ENCODE results near the gene EME2.

EME2 gene

DNA sequence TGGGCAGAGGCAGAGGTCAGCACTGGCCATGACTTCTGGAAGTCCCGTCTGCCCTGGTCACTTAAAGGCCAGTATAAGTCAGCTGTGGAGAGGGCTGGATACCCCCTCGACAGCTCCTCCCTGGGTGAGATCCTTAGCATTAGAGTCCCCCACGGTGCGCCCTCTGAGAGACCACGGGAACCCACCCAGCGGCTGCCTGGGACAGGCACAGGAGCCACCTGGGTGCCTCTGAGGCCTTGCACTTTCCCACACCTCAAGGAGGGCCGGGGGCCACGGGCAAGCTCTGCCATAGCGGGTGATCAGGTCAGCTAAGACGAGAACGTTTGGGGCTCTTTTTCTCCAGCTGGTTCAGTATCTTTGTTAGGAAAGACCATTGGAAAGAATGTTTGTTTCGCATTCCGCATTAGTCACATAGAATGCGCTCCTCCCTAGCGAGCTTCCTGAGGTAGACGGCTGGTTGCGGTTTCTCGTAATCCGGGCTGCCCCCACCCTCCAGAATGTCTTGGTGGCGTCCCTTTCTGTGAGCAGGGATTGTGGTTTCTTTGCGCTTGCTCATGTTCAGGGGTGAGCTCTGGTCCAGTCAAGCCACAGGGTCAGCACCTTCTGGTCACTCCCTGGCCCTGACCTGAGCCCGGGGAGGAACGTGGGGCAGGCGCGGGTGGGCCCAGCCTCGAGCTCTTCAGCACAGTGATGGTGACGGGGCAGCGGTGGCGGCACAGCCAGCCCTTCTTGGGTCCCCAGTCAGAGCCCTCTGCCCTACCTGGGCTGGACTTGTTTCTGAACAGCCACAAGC is 26.5 kb upstream of the EME2 start:
- DNase-seq (ENCODE audit: low spot score), result no peak

DNA sequence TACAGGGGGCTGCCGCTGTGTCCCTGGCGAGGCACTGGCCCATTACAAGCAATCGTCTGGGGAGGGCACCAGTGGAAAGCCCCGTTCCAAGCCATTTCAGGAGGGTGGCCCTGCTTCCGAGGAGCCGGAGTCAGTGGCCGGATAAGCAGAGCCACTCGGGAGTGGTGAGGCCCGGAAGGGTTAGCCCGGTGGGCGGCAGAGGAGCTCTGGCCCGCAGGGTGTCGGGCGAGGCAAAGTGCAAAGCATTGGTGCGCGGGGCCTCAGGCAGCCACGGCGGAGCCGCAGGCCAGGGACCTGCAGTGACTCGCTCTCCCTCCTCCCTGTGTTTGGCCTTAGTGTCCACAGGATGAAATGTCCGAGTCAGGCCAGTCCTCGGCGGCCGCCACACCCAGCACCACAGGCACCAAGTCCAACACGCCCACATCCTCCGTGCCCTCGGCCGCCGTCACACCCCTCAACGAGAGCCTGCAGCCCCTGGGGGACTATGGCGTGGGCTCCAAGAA is 25.9 kb upstream of the EME2 start:
- DNase-seq (ENCODE audit: low spot score), result no peak

DNA sequence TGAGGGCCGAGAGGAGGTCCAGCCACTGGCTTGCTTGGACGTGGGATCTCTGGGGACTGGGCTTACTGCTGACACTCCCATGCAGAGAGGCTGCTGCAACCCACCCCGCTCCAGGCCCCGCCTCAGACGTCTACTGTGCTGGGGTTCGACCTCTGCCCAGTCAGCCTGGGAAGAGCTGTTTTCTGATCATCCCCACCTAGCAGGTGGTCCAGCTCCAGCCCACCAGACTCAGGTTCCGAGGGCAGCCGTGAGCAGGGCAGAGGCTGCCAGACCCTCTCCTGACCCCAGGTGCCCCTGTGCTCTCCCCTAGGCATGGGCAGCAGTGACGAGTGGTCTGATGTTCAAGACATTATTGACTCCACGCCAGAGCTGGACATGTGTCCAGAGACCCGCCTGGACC is 24.7 kb upstream of the EME2 start:
- no peak for DNase-seq (ENCODE audit: low spot score)

DNA sequence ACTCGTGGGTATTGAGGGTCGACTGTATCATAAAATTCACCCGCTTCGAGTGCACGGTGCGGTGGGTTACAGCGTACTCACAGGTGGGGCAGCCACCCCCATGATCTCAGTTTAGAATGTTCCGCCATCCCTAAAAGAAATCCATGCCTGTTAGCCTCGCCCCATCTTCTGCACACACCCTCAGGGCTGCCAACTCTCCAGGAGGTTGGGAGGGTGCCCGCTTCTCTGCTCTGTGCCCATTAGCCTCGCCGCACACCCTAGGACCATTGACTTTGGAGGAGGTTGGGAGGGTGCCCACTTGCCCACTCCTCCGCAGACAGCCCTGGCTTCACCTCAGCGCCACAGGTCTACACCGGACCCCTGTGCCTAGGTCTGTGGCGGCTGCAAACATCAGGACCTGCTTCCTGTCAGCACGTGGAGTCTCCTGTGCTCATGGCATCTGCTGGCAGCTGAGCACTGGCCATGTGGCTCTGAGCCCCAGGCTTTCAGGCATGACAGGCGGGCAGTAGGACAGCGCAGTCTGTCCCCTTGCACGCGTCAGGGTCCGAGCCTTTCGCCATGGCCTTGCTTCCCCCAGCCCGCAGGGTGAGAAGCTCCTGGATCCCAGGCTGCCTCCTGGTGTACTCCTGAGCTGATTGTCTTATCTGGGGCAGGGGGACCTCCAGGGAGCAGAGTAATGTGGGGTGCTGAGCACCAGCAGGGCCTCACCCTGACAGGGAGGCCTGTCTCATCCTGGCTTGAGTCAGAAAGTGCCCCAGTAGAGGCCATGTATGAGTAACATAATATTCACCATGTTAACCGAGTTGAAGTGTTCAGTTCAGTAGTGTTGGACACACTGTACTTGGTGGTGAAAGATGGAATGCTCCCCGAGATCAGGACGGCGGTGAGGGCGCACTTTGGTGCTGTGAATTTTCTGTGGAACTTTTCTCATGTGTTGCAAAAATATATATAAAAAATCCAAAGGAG is 23.2 kb upstream of the EME2 start:
- no peak for DNase-seq (ENCODE audit: low spot score)

DNA sequence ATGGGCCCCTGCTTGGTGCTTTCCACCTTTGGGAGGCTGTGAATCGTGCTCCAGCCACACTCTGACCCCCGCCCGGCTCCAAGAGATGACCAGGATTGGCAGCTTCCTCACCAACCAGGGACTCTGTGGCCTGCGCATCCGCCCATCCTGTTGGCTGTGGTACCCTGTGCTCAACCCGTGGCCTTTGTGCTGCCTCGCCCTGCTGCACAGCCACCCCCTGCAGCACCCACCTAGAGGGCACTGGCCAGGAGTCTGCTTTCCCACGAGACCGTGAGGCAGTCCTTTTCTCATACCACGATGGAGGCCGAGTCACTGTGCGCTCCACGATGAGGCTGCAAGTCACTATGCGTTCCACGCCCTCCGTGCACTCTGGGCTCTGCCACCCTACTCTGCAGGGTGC is 20.7 kb upstream of the EME2 start:
- no peak for DNase-seq (ENCODE audit: low spot score)

DNA sequence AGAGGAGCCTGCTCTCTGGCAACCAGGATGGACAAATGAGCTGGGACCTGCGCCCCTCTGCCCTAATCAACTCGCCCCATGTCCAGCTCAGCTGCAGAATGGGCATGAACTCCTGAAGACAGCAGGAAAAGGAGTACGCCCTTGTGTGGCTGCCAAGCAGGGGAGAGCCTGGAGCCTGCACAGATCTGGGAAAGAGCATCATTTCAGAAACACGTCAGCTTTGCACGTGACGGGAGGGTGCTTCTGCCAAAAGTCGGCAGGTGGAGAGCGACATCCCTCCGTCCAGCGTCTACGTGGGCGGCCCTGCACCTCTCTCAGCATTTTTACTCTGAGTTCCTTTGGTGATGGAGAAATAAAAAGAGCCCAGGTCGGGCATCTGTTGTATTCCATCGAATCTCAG is 19.8 kb upstream of the EME2 start:
- DNase-seq (ENCODE audit: low spot score), result no peak

DNA sequence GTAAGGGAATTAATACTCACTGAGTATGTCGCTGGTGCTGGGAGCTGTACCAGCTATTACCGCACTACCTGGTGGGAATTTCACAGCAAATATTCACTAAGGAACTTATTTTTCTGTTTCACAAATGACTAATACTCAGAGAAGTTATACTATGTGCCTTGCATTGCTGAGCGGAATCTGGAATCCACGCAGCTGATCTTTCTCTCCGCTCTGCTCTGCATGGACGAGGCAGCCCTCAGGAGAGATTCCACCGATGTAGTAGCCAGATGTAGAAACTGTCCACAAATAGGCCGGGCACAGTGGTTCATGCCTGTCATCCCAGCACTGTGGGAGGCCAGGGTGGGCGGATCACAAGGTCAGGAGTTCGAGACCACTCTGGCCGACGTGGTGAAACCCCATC is 18.4 kb upstream of the EME2 start:
- DNase-seq (ENCODE audit: low spot score), result no peak

DNA sequence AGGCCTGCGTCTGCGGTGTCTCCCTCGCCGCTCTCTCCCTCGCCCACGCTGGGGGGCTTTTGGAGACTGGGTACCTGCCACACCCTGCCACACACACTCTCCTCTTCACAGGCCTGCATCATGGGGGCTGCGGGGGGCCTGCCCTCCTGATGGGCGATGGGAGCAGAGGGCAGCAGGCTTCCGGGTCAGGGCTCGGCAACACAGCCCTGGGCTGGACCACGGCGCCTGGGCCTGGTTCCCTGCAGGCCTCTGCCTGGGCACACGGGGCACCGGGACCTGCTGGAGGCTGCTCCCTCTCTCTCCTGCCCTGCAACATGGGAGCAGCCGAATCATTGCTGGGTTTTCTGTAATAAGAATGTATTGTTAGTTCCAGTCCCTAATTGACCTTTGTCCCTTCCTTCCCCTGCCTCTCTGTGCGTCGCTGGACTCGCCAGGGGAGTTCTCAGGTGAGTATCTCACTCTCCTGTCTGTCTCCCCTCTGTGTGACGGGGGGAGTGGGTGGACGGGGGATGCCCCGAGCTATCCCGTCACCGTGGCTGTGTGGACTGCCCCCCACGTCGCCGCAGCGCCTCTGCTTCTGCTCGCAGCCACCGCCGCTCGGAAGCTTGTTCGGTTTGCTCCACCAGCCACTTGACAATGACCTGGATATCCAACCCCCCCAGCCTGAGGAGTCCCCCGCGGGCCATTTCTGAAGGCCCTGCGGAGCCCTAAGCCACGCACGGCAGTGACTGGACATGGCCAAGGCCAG is 14.7 kb upstream of the EME2 start:
- DNase-seq (ENCODE audit: low spot score), result no peak

DNA sequence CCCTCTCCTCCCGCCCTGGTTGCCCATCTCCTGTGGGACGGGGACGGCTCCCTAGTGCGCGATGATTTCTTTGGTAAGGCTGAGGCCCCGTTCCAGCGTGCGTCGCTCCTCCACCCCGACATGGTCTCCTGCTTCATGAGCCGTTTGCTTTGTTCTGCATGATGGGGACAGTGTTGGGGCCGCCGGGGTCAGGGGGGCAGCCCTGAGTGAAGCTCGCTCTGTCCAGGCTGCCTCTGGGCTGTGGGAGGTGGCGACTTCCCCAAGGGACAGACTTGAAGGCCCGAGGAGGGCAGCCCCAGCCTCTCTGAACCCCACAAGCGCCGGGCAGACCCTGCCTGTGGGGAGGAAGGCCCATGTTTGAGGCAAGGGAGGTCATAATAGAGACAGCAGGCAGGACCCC is 13.7 kb upstream of the EME2 start:
- no peak for DNase-seq (ENCODE audit: low spot score)

DNA sequence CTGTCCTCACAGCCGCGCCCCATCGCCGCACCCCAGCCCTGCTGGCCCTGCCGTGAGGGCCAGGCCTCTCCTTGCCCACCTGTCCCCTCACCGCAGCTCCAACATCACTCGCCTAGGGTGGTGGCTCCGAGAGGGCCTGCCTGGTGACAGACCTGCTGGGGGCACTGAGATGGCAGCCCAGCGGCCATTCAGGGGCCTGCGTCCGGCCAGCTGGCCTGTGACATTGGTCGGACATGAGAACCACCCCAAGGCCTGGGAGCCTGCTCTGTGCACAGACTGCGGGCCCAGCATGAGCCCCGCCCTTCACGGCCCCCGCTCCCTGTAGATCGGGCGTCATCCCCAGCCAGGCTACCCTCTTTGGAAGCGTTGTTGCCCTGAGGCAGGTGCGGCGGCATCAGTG is 13.1 kb upstream of the EME2 start:
- DNase-seq (ENCODE audit: low spot score), result no peak

DNA sequence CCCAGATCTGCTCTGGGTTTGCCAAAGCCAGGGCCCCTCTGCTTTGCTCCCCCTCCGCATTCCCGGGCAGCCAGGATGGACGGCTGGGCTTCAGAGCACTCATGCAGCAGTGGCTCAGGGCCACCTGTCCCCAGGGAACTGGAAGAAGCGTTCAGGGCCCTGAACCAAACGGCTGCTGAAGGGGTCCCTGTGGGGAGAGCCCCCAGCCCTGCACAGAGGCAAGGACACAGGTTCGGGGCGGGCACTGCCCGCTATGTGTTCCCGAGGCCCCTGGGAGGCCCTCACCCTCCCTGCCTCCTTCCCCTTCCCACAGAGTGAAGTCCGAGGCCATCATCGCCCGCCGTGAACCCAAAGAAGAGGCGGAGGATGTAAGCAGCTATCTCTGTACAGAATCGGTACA is 11.7 kb upstream of the EME2 start:
- no peak for DNase-seq (ENCODE audit: low spot score)

DNA sequence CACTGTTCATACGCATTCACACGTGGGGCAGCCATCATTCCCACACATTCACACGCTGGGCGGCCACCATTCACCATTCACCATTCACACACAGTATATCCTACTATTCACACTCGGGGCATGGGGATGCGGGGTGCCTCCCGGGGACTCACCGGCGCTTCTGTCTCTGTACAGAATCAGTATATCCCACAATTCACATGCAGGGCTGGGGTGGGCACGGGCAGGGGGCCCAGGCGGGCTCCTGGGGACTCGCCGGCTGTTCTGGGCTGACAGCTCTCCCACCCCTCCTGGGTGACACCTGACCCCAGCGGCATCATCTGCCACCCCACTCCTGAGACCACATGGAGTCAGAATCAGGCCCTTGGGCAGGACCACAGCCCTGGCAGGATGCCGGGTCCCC is 10.9 kb upstream of the EME2 start:
- no peak for DNase-seq (ENCODE audit: low spot score)

DNA sequence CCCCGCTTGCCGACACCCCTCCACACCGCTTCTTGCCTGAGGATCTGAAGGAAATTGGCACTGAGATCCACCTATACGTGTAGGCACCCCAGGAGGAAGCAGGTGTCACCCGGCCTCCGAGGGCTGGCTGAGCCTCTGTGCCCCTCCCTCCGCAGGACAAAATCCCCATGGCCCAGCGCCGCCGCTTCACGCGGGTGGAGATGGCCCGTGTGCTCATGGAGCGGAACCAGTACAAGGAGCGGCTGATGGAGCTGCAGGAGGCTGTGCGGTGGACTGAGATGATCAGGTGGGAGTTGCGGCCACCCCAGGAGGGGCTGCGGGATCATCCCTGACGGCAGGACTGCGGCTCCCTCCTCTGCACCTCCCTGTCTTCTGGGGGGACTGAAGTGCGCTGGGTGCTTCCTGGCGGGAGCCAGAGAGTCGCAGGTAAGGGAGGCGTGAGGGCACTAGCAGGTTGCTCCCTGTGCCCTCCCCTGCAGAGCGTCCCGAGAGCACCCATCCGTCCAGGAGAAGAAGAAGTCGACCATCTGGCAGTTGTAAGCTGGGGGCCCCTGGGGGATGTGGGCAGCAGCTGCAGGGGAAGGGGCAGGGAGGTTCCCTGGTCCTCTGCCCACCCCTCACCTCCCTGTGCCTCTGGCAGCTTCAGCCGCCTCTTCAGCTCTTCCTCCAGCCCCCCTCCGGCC is 10.3 kb upstream of the EME2 start:
- no peak for DNase-seq (ENCODE audit: low spot score)

DNA sequence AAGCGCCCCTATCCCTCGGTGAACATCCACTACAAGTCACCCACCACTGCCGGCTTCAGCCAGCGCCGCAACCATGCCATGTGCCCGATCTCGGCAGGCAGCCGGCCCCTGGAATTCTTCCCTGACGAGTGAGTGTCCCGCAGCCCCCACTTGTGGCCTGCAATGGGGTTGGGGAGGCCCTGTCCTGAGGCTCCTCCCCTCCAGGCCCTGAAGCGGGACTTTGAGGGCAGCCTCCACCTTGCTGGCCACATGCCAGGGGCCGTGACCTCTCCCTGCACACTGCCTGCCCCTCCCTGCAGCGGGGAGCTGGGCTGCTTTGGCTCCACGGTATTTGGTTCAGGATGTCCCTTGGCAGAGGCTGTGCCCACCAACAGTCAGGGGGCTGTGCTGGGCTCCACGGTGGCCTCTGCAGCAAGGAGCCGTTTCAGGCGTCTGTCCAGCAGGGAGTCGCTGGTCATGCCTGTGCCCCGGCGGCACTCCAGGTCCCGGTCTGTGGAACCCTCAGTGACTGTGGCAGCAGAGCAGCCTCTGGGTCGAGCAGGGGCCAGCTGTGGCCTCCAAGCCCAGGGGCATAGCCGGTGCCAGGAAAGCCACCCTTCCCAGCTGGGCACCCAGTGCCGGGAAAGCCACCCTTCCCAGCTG is 9.6 kb upstream of the EME2 start:
- no peak for DNase-seq (ENCODE audit: low spot score)

DNA sequence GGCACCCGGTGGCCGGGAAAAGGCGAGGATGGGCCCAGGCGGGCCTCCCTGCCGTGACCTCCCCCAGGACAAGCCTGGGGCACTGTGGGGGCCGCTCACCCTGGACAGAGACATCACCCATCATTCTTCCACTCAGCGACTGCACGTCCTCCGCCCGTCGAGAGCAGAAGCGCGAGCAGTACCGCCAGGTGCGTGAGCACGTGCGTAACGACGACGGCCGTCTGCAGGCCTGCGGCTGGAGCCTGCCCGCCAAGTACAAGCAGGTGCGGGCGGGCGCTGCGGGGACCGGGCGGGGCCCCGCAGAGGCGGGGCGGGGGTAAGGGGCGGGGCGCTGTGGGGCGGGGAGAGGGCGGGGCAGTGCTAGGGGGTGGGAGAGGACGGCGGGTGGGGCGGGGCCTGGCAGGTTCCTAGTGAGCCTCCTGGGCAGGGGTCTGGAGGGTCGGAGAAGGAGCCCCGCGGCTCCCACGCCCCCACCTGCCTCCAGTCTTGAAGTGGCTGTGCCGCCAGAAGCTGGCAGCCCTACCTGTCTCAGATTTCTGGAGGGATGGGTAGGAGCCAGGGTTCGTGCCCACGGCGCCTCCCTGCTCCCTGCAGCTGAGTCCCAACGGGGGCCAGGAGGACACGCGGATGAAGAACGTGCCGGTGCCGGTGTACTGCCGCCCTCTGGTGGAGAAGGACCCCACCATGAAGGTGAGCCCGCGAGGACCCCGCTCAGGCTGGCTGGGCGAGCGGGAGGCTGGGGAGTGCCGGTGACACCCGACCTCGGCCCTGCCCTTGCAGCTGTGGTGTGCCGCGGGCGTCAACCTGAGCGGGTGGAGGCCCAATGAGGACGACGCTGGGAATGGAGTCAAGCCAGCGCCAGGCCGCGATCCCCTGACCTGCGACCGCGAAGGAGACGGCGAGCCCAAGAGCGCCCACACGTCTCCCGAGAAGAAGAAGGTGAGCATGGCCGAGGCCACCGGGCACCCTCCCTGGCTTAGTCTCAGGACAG is 8.8 kb upstream of the EME2 start:
- no peak for DNase-seq (ENCODE audit: low spot score)

DNA sequence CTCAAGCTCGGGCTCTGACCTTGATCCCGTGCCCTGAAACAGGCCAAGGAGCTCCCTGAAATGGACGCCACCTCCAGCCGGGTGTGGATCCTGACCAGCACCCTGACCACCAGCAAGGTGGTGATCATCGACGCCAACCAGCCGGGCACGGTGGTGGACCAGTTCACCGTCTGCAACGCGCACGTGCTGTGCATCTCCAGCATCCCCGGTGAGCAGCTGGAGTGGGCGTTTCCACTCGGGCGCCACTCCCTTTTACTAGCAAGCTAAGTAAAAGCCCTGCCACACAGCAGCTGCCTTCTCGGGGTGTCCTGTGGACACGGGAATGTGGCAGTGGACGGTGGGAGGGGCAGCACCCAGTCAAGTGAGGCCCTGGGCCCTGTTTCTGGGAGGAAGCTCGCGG is 7.6 kb upstream of the EME2 start:
- no peak for DNase-seq (ENCODE audit: low spot score)

DNA sequence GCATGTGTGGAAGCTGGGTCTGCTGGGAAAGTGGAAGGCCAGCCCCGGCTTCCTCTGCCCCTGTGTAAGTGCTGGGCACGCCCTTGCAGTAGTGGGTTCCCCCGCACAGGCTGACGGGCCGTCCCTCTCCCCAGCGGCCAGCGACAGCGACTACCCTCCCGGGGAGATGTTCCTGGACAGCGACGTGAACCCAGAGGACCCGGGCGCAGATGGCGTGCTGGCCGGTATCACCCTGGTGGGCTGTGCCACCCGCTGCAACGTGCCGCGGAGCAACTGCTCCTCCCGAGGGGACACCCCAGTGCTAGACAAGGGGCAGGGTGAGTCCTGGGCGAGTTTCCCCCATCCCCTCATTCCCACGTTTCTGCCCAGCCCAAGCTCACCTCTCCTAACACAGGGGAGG is 6.8 kb upstream of the EME2 start:
- no peak for DNase-seq (ENCODE audit: low spot score)

DNA sequence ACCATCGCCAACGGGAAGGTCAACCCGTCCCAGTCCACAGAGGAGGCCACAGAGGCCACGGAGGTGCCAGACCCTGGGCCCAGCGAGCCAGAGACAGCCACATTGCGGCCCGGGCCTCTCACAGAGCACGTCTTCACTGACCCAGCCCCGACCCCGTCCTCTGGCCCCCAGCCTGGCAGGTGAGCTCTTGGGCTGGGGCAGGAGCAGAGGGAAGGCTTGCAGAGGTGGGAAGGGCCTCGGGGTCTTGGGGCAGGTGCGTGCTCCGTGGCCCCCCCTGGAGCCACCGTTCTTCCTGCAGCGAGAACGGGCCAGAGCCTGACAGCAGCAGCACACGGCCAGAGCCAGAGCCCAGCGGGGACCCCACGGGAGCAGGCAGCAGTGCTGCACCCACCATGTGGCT is 6.4 kb upstream of the EME2 start:
- no peak for DNase-seq (ENCODE audit: low spot score)

DNA sequence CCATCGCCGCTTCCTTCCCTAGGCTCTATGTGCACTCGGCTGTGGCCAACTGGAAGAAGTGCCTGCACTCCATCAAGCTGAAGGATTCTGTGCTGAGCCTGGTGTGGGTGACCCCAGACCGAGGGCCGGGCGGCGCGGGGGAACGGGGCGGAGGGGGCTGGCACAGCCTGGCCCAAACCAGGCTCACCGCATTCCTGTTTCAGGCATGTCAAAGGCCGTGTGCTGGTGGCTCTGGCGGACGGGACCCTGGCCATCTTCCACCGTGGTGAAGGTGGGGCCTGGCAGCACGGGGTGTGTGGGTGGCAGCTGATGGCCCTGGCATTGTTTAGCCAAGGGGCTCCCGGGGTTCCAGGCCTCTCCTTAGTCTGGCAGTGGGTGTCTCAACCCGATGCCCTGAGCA is 5.9 kb upstream of the EME2 start:
- DNase-seq (ENCODE audit: low spot score), result no peak
